Activated CD4-positive, alpha-beta T cell treated with anti-CD3 and anti-CD28 coated beads, Interleukin-2, amount 10 ng/mL, durations not matched to agents 7 days and 5 days (primary cell): ENCODE data around the gene SLITRK6. TPM values are rescaled to one million over a fixed set of nuclear protein-coding genes. Genes with fewer than 3 reads are reported as not detected.
"Not testable (repeated sequence)": the region's sequence is repeated elsewhere in the genome, so short reads cannot be mapped to it uniquely, and the experiment has no call there.

Experiments used
- CTCF ChIA-PET: fragments of 350-600 bp; sonication (Branson Sonifier 250); formaldehyde crosslinking; loops from one replicate; lab custom pipeline; 2021; ENCODE audit warnings: antibody characterized with exemption; lab: Charles Lee
- POLR2A ChIA-PET: fragments of 350-600 bp; sonication (Branson Sonifier 250); formaldehyde crosslinking; loops from one replicate; lab custom pipeline; 2021; ENCODE audit warnings: antibody characterized with exemption; lab: Charles Lee
- DNase-seq: peaks from one replicate; pipeline ENCODE4 v3.0.0-alpha.2; 2020
- H3K27ac Mint-ChIP-seq: one replicate; pipeline ENCODE4 v1.8.0; 2021; ENCODE audit warnings: mild to moderate bottlenecking, moderate library complexity, mixed read lengths
- H3K27me3 Mint-ChIP-seq: one replicate; pipeline ENCODE4 v1.8.0; 2021; ENCODE audit warnings: mixed read lengths
- H3K36me3 Mint-ChIP-seq: one replicate; pipeline ENCODE4 v1.8.0; 2021; ENCODE audit warnings: low read depth, mixed read lengths
- H3K4me1 Mint-ChIP-seq: one replicate; pipeline ENCODE4 v1.8.0; 2021; ENCODE audit warnings: mixed read lengths
- H3K4me3 Mint-ChIP-seq: one replicate; pipeline ENCODE4 v1.8.0; 2021; ENCODE audit warnings: mild to moderate bottlenecking, moderate library complexity, mixed read lengths
- H3K9me3 Mint-ChIP-seq: one replicate; pipeline ENCODE4 v1.8.0; 2021; ENCODE audit warnings: mixed read lengths
- total RNA-seq, 2 experiments: library from RNA; stranded (reverse); gene quantifications; one replicate each; pipeline ENCODE4 v1.2.3, GENCODE V29; 2021

SLITRK6 gene
- total RNA-seq, 2 experiments from 2014 or later: not detected

GRCh38 chr13:85798556-85798955 lies 663 bp downstream of the SLITRK6 start:
- H3K4me1 Mint-ChIP-seq: no peaks in the 10 kb centered on the region
- no peak overlapping the region for H3K4me3 Mint-ChIP-seq
- H3K36me3 Mint-ChIP-seq: no peaks in the 10 kb centered on the region
- no peak for DNase-seq
- no peak overlapping the region for H3K27ac Mint-ChIP-seq
- H3K9me3 Mint-ChIP-seq: no peaks in the 10 kb centered on the region
- ChIA-PET CTCF (no interaction called here), POLR2A (no interaction called here)
- no peaks in the 10 kb centered on the region for H3K27me3 Mint-ChIP-seq

- no peaks in the 10 kb centered on the region for H3K9me3 Mint-ChIP-seq
- no peaks in the 10 kb centered on the region for H3K27me3 Mint-ChIP-seq
- no peak overlapping the region for H3K27ac Mint-ChIP-seq
- H3K4me1 Mint-ChIP-seq: no peaks in the 10 kb centered on the region
- ChIA-PET CTCF (no interaction called here), POLR2A (no interaction called here)
- DNase-seq: no peak
- H3K4me3 Mint-ChIP-seq: no peak overlapping the region
- no peaks in the 10 kb centered on the region for H3K36me3 Mint-ChIP-seq
Observed at GRCh38 chr13:85797311-85797710, 1.9 kb downstream of the SLITRK6 start.

DNA sequence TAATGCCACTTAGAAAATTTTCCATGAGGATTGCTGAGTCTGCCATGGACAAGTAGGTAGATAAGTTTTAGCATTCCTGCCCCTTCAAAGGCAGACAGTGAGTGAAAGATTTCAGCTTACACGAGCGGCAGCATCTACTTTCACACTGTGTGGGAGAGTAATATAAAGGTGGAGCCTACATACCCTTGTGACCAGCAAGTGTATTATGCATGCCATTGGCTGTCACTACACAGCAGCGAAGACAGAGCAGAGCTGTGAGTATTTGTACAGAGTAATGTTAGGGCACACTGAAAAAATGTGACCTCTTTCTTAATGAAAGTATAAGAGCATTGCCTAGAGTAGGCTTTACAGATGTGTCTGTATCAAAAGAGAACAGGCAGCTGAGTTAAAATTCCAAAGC lies 14.0 kb downstream of the SLITRK6 start:
- ChIA-PET POLR2A (no interaction called here), CTCF (no interaction called here)
- Mint-ChIP-seq H3K27ac (no peak overlapping the region), H3K4me1 (no peaks in the 10 kb centered on the region), H3K27me3 (no peaks in the 10 kb centered on the region), H3K36me3 (no peaks in the 10 kb centered on the region), H3K4me3 (no peak overlapping the region), H3K9me3 (no peaks in the 10 kb centered on the region)
- no peak for DNase-seq

DNA sequence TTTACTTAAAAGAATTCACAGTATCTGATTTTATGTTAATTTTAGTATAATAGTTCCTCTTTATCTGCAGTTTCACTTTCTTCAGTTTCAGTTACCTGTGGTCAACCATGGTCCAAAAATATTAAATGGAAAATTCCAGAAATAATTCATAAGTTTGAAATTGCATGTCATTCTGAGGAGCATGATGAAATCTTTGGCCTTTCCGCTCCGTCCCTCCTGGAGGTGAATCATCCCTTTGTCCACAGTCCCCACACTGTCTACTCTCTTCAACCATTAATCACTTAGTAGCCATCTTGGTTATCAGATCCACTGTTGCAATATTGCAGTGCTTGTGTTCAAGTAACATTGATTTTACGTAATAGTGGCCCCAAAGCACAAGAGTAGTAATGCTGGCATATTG lies 26.9 kb downstream of the SLITRK6 start:
- ChIA-PET POLR2A (no interaction called here), CTCF (no interaction called here)
- Mint-ChIP-seq H3K27ac (no peak overlapping the region), H3K27me3 (no peaks in the 10 kb centered on the region), H3K4me3 (no peak overlapping the region), H3K4me1 (no peaks in the 10 kb centered on the region), H3K9me3 (no peaks in the 10 kb centered on the region), H3K36me3 (no peaks in the 10 kb centered on the region)
- no peak for DNase-seq

DNA sequence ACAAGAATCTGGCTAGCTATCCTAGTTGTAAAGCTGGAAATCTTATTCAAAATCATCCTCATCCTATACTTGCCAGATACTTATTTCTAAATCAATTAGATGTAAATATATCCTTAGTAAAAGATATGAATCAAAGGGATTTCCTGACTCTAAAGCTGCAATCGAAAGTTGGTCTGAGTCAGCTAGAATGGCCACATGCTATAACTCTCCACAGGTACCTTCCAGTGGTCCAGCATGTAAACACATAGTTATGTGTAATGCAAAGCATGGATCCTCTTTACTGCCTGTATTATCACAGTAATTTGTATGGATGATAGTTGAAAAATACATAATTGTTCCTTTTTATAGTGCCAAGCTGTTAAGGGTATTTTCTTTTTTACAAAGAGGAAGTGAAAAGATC lies 27.4 kb downstream of the SLITRK6 start:
- no peak overlapping the region for H3K27ac Mint-ChIP-seq
- no peak overlapping the region for H3K4me3 Mint-ChIP-seq
- CTCF ChIA-PET: no interaction called here
- POLR2A ChIA-PET: no interaction called here
- no peaks in the 10 kb centered on the region for H3K36me3 Mint-ChIP-seq
- no peaks in the 10 kb centered on the region for H3K9me3 Mint-ChIP-seq
- no peaks in the 10 kb centered on the region for H3K4me1 Mint-ChIP-seq
- no peaks in the 10 kb centered on the region for H3K27me3 Mint-ChIP-seq
- no peak for DNase-seq

GRCh38 chr13:85768946-85769345 lies 30.3 kb downstream of the SLITRK6 start:
- H3K9me3 Mint-ChIP-seq: no peaks in the 10 kb centered on the region
- H3K4me1 Mint-ChIP-seq: no peaks in the 10 kb centered on the region
- no peaks in the 10 kb centered on the region for H3K36me3 Mint-ChIP-seq
- ChIA-PET CTCF (no interaction called here), POLR2A (no interaction called here)
- H3K27ac Mint-ChIP-seq: no peak overlapping the region
- H3K27me3 Mint-ChIP-seq: no peaks in the 10 kb centered on the region
- H3K4me3 Mint-ChIP-seq: no peak overlapping the region
- DNase-seq: no peak

DNA sequence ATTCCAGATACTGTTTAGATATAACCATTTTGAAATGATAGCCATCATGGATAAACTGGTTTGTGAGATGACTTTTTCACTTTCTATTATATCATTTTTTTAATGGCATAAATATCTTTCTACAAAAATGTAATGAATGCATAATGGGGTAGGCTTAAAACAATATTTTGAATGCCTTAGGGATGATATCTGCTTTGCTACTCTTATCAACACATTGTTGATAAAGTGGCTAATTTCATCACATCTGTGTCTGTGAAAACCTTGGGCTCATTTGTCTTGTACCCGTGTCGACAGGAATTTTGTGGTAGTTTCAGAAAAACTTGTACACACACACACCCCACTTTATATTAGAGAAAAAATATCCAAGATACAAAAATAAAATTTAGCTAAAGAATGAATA lies 44.1 kb downstream of the SLITRK6 start:
- DNase-seq: no peak
- Mint-ChIP-seq H3K27me3 (no peaks in the 10 kb centered on the region), H3K36me3 (no peaks in the 10 kb centered on the region), H3K4me3 (no peak overlapping the region), H3K9me3 (no peaks in the 10 kb centered on the region), H3K4me1 (no peaks in the 10 kb centered on the region), H3K27ac (no peak overlapping the region)
- POLR2A ChIA-PET: no interaction called here
- CTCF ChIA-PET: no interaction called here

DNA sequence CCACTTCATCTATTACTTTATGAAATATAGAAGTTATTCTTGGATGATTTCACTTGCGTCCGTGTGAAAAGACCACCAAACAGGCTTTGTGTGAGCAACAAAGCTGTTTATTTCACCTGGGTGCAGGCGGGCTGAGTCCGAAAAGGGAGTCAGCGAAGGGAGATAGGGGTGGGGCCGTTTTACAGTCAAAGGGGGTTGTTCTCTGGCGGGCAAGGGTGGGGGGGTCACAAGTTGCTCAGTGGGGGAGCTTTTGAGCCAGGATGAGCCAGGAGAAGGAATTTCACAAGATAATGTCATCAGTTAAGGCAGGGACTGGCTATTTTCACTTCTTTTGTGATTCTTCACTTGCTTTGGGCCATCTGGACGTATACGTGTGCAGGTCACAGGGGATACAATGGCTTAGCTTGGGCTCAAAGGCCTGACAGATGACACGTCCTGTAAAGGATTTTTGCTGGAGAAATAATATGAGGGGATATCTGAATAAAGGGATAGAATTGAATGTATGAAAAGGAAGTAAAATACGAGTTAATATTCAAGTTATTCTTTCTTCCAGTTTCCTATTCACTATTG lies 55.9 kb downstream of the SLITRK6 start:
- H3K36me3 Mint-ChIP-seq, H3K27ac Mint-ChIP-seq, POLR2A ChIA-PET, H3K27me3 Mint-ChIP-seq, DNase-seq, H3K4me3 Mint-ChIP-seq, H3K9me3 Mint-ChIP-seq, H3K4me1 Mint-ChIP-seq, CTCF ChIA-PET: not testable (repeated sequence)
